Liver (tissue), 3 donors: ENCODE data around the gene CCNL1.
"Not testable (repeated sequence)": the region's sequence is repeated elsewhere in the genome, so short reads cannot be mapped to it uniquely, and the experiment has no call there.

Experiments used
- ATF3 ChIP-seq: IDR thresholded peaks from 2 replicates; pipeline ENCODE4 v1.6.1; 2016; ENCODE audit warnings: antibody characterized with exemption
- CTCF ChIP-seq: fragments of 150-350 bp; IDR thresholded peaks from 2 replicates; pipeline ENCODE4 v1.5.1; 2017; ENCODE audit warnings: improper control_type of control experiment, low read depth, low read length; ENCODE audit not compliant: missing input control
- EGR1 ChIP-seq, 2 donors: IDR thresholded peaks; 2 replicates each; pipeline ENCODE4 v1.6.1; 2016 to 2018; ENCODE audit warnings: antibody characterized with exemption in 2 of 2, low read depth in 2 of 2
- FOXA2 ChIP-seq: IDR thresholded peaks from 2 replicates; pipeline ENCODE4 v1.6.1; 2016; ENCODE audit warnings: antibody characterized with exemption
- GABPA ChIP-seq, 2 donors: IDR thresholded peaks in 1 of 2; conservative IDR thresholded peaks in 1 of 2; 2 replicates each; pipeline ENCODE4 v1.6.1; 2016; ENCODE audit warnings: antibody characterized with exemption in 2 of 2, mild to moderate bottlenecking in 1 of 2, moderate library complexity in 1 of 2
- JUND ChIP-seq, 2 donors: IDR thresholded peaks; 2 replicates each; pipeline ENCODE4 v1.6.1; 2016; ENCODE audit warnings: antibody characterized with exemption in 2 of 2
- NR2F2 ChIP-seq: IDR thresholded peaks from 2 replicates; pipeline ENCODE4 v1.6.1; 2016; ENCODE audit warnings: antibody characterized with exemption
- RAD21 ChIP-seq, 2 donors: IDR thresholded peaks; 2 replicates each; pipeline ENCODE4 v1.6.1; 2016; ENCODE audit warnings: antibody characterized with exemption in 2 of 2, mild to moderate bottlenecking in 2 of 2
- RXRA ChIP-seq, 2 donors: IDR thresholded peaks; 2 replicates each; pipeline ENCODE4 v1.6.1; 2017 to 2018; ENCODE audit warnings: antibody characterized with exemption in 2 of 2, mild to moderate bottlenecking in 1 of 2
- SP1 ChIP-seq: IDR thresholded peaks from 2 replicates; pipeline ENCODE4 v1.6.1; 2018; ENCODE audit warnings: antibody characterized with exemption, mild to moderate bottlenecking
- TAF1 ChIP-seq: conservative IDR thresholded peaks from 2 replicates; pipeline ENCODE4 v1.6.1; 2016; ENCODE audit warnings: antibody characterized with exemption, mild to moderate bottlenecking
- YY1 ChIP-seq: IDR thresholded peaks from 2 replicates; pipeline ENCODE4 v1.6.1; 2016; ENCODE audit warnings: antibody characterized with exemption, mild to moderate bottlenecking
- TF ChIP-seq, protein P1 (sequence below): IDR thresholded peaks from 2 replicates; pipeline ENCODE4 v1.6.1; 2016; ENCODE audit warnings: antibody characterized with exemption, mild to moderate bottlenecking
- donor health status: healthy.
- donor health status: healthy.

- TF ChIP-seq TAF1; CTCF; JUND (IDR thresholded peaks at IDR 0.05); ATF3; GABPA (IDR thresholded peaks at IDR 0.05 in 1 of 2, conservative IDR thresholded peaks at IDR 0.05 in 1 of 2); FOXA2; RAD21 (IDR thresholded peaks at IDR 0.05); RXRA (IDR thresholded peaks at IDR 0.05); SP1; YY1; EGR1 (IDR thresholded peaks at IDR 0.05; ENCODE audit: low read depth in 2 of 2); NR2F2: not testable (repeated sequence)
- TF ChIP-seq, protein P1, sequence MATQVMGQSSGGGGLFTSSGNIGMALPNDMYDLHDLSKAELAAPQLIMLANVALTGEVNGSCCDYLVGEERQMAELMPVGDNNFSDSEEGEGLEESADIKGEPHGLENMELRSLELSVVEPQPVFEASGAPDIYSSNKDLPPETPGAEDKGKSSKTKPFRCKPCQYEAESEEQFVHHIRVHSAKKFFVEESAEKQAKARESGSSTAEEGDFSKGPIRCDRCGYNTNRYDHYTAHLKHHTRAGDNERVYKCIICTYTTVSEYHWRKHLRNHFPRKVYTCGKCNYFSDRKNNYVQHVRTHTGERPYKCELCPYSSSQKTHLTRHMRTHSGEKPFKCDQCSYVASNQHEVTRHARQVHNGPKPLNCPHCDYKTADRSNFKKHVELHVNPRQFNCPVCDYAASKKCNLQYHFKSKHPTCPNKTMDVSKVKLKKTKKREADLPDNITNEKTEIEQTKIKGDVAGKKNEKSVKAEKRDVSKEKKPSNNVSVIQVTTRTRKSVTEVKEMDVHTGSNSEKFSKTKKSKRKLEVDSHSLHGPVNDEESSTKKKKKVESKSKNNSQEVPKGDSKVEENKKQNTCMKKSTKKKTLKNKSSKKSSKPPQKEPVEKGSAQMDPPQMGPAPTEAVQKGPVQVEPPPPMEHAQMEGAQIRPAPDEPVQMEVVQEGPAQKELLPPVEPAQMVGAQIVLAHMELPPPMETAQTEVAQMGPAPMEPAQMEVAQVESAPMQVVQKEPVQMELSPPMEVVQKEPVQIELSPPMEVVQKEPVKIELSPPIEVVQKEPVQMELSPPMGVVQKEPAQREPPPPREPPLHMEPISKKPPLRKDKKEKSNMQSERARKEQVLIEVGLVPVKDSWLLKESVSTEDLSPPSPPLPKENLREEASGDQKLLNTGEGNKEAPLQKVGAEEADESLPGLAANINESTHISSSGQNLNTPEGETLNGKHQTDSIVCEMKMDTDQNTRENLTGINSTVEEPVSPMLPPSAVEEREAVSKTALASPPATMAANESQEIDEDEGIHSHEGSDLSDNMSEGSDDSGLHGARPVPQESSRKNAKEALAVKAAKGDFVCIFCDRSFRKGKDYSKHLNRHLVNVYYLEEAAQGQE, result not testable (repeated sequence)
Observed at GRCh38 chr3:157173343-157173742, 13.4 kb upstream of the CCNL1 start.
